IMR-90 (cell line): Measurements from ENCODE around the gene MS4A2. TPM values are rescaled to one million over a fixed set of nuclear protein-coding genes. Genes with fewer than 3 reads are reported as not detected.

ENCODE experiments used
- ATAC-seq: fragments of 200-7000 bp; cut with Tn5 transposase; 2 replicates; pipeline ENCODE4 v1.9.1; 2020; ENCODE audit warnings: low read depth, mild to moderate bottlenecking, moderate library complexity
- BruUV-seq: library from RNA; stranded (reverse); fragments of 400-500 nt; replicated peaks from 2 replicates; lab custom pipeline; 2021; lab: Mats Ljungman, UMichigan
- CTCF ChIA-PET: fragments of 300-600 bp; formaldehyde crosslinking; extraction: SDS; loops from one replicate; lab custom pipeline; 2021; ENCODE audit warnings: antibody characterized with exemption; lab: Yijun Ruan, JAX
- POLR2A ChIA-PET: fragments of 300-600 bp; sonication (Branson Sonifier 250); formaldehyde crosslinking; loops from one replicate; lab custom pipeline; 2022; ENCODE audit warnings: antibody characterized with exemption; ENCODE audit not compliant: unreplicated experiment; lab: Charles Lee
- DNase-seq: peaks from one replicate; pipeline ENCODE4 v3.0.0; 2013
- H2AFZ ChIP-seq: replicated peaks from 2 replicates; pipeline ENCODE3; 2013; ENCODE audit warnings: low read length, mild to moderate bottlenecking; ENCODE audit not compliant: poor library complexity
- H2AK5ac ChIP-seq: 2 replicates; pipeline ENCODE4 v1.6.1; 2013; ENCODE audit warnings: low read depth, low read length, inconsistent platforms
- H2AK9ac ChIP-seq: replicated peaks from 2 replicates; pipeline ENCODE3; 2013; ENCODE audit warnings: mild to moderate bottlenecking, low read depth, low read length, moderate library complexity; ENCODE audit not compliant: poor library complexity
- H2BK120ac ChIP-seq: 2 replicates; pipeline ENCODE4 v1.6.1; 2013; ENCODE audit warnings: low read depth, low read length, inconsistent platforms
- H2BK15ac ChIP-seq: 3 replicates; pipeline ENCODE4 v1.6.1; 2013; ENCODE audit warnings: low read depth, low read length, inconsistent platforms
- H2BK20ac ChIP-seq: 2 replicates; pipeline ENCODE4 v1.6.1; 2013; ENCODE audit warnings: low read depth, mild to moderate bottlenecking, inconsistent platforms, low read length, moderate library complexity
- H2BK5ac ChIP-seq: 2 replicates; pipeline ENCODE4 v1.6.1; 2013; ENCODE audit warnings: mild to moderate bottlenecking, low read depth, low read length, inconsistent platforms; ENCODE audit not compliant: poor library complexity, severe bottlenecking
- H3K14ac ChIP-seq: replicated peaks from 2 replicates; pipeline ENCODE4 v1.6.1; 2013; ENCODE audit warnings: low read depth, low read length, inconsistent platforms
- H3K18ac ChIP-seq: 2 replicates; pipeline ENCODE4 v1.6.1; 2013; ENCODE audit warnings: low read depth, low read length, control low read depth
- H3K23ac ChIP-seq: 2 replicates; pipeline ENCODE4 v1.6.1; 2013; ENCODE audit warnings: low read depth, low read length, inconsistent platforms
- H3K27ac ChIP-seq: 2 replicates; pipeline ENCODE4 v1.5.1; 2013; ENCODE audit warnings: mild to moderate bottlenecking, control low read depth, low read length; ENCODE audit not compliant: insufficient read depth
- H3K27me3 ChIP-seq: 2 replicates; pipeline ENCODE4 v1.6.1; 2013; ENCODE audit warnings: low read length; ENCODE audit not compliant: control insufficient read depth, insufficient read depth
- H3K36me3 ChIP-seq: 2 replicates; pipeline ENCODE4 v1.6.1; 2013; ENCODE audit warnings: low read length, mixed read lengths; ENCODE audit not compliant: control insufficient read depth, insufficient read depth
- H3K4ac ChIP-seq: 2 replicates; pipeline ENCODE4 v1.6.1; 2013; ENCODE audit warnings: low read depth, low read length, inconsistent platforms
- H3K4me1 ChIP-seq: 2 replicates; pipeline ENCODE4 v1.6.1; 2013; ENCODE audit warnings: low read length, mixed read lengths; ENCODE audit not compliant: control insufficient read depth, insufficient read depth
- H3K4me2 ChIP-seq: 2 replicates; pipeline ENCODE4 v1.6.1; 2013; ENCODE audit warnings: low read depth, mild to moderate bottlenecking, control low read depth, low read length, moderate library complexity
- H3K4me3 ChIP-seq: 2 replicates; pipeline ENCODE4 v1.5.1; 2013; ENCODE audit warnings: low read depth, mild to moderate bottlenecking, control low read depth, low read length, moderate library complexity; ENCODE audit not compliant: insufficient read depth
- H3K56ac ChIP-seq: 2 replicates; pipeline ENCODE4 v1.6.1; 2013; ENCODE audit warnings: low read length, inconsistent platforms; ENCODE audit not compliant: insufficient read depth; ENCODE audit errors: extremely low read depth
- H3K79me1 ChIP-seq, 2 experiments: 2 replicates each; pipeline ENCODE4 v1.6.1; 2013; ENCODE audit warnings: low read length in 2 of 2, inconsistent platforms in 1 of 2, low read depth in 1 of 2
- H3K9ac ChIP-seq: 2 replicates; pipeline ENCODE4 v1.6.1; 2013; ENCODE audit warnings: low read depth, low read length, control low read depth
- H3K9me1 ChIP-seq: 2 replicates; pipeline ENCODE4 v1.6.1; 2013; ENCODE audit warnings: low read length, inconsistent platforms; ENCODE audit not compliant: insufficient read depth
- H3K9me3 ChIP-seq: 2 replicates; pipeline ENCODE4 v1.6.1; 2013; ENCODE audit warnings: low read length; ENCODE audit not compliant: control insufficient read depth, insufficient read depth
- H4K20me1 ChIP-seq: 2 replicates; pipeline ENCODE4 v1.6.1; 2013; ENCODE audit warnings: low read length, inconsistent platforms; ENCODE audit not compliant: insufficient read depth
- H4K5ac ChIP-seq: 2 replicates; pipeline ENCODE4 v1.6.1; 2013; ENCODE audit warnings: mild to moderate bottlenecking, low read depth, low read length, control low read depth
- H4K8ac ChIP-seq, 2 experiments: 2 replicates each; pipeline ENCODE4 v1.6.1; 2013; ENCODE audit warnings: low read depth in 2 of 2, low read length in 2 of 2, control low read depth in 1 of 2, inconsistent platforms in 1 of 2
- H4K91ac ChIP-seq: 2 replicates; pipeline ENCODE4 v1.6.1; 2013; ENCODE audit warnings: low read depth, low read length, inconsistent platforms; ENCODE audit not compliant: insufficient read depth
- BHLHE40 ChIP-seq: fragments of 150-350 bp; IDR thresholded peaks from 2 replicates; pipeline ENCODE4 v1.6.1; 2016; ENCODE audit warnings: mild to moderate bottlenecking, low read depth, low read length
- CHD1 ChIP-seq: IDR thresholded peaks from 2 replicates; pipeline ENCODE4 v1.6.1; 2012; ENCODE audit warnings: low read depth, low read length, improper control_type of control experiment
- CTCF ChIP-seq: conservative IDR thresholded peaks from 2 replicates; pipeline ENCODE4 v1.5.1; 2012; ENCODE audit warnings: mild to moderate bottlenecking, low read depth, low read length, improper control_type of control experiment
- ELK1 ChIP-seq: fragments of 150-350 bp; IDR thresholded peaks from 2 replicates; pipeline ENCODE4 v1.6.1; 2016; ENCODE audit warnings: low read depth, mild to moderate bottlenecking, low read length, moderate library complexity, borderline replicate concordance
- MXI1 ChIP-seq: IDR thresholded peaks from 2 replicates; pipeline ENCODE4 v1.6.1; 2012; ENCODE audit warnings: low read depth, mild to moderate bottlenecking, low read length, moderate library complexity, borderline replicate concordance
- NFE2L2 ChIP-seq: fragments of 150-350 bp; IDR thresholded peaks from 2 replicates; pipeline ENCODE4 v1.6.1; 2016; ENCODE audit warnings: low read depth, mild to moderate bottlenecking, low read length
- RAD21 ChIP-seq: IDR thresholded peaks from 2 replicates; pipeline ENCODE4 v1.6.1; 2012; ENCODE audit warnings: low read length, improper control_type of control experiment
- WGBS, 2 experiments: methylation state at CpG; one replicate each; pipeline versions ENCODE4 v1.1.5 to v1.1.7; 2013; ENCODE audit warnings: missing lambda C conversion rate in 2 of 2; ENCODE audit not compliant: insufficient read length in 1 of 2; ENCODE audit errors: extremely low coverage in 2 of 2; 5-methylcytosine and 5-hydroxymethylcytosine counted together
- dilution Hi-C: fragments of 300-500 bp; cut with HindIII; formaldehyde crosslinking; loops from one replicate; pipeline ENCODE4 v1.14.3; 2018; ENCODE audit warnings: low sequenced_read_pairs; ENCODE audit not compliant: unreplicated experiment
- in situ Hi-C: fragments of 300-500 bp; cut with MboI; formaldehyde crosslinking; loops from 3 replicates; pipeline ENCODE4 v1.14.3; 2019; ENCODE audit warnings: low sequenced_read_pairs, inconsistent platforms, mixed read lengths
- intact Hi-C: fragments of 100-400 bp; cut with micrococcal nuclease; formaldehyde crosslinking; loops from 2 replicates; pipeline ENCODE4 v1.10.0; 2022
- polyA plus RNA-seq, 3 experiments: library from polyadenylated mRNA; depleted of rRNA; stranded (reverse); fragments of >200 nt; gene quantifications; 2 replicates each; pipeline ENCODE4 v1.2.3, GENCODE V29; 2012; ENCODE audit warnings: low replicate concordance in 1 of 3
- total RNA-seq: library from RNA; depleted of rRNA; stranded (reverse); fragments of >200 nt; gene quantifications from 2 replicates; pipeline ENCODE4 v1.2.3, GENCODE V29; 2012

The MS4A2 gene
- total and polyA plus RNA-seq, 2 of the 4 experiments (the other 2 are of a cell fraction) = not detected

- in situ Hi-C loops (no loop called here), intact Hi-C loops (no loop called here), dilution Hi-C loops (no loop called here)
These were observed 39.9 kb downstream of the MS4A2 start for GRCh38 chr11:60128376-60128775.

More at GRCh38 chr11:60128376-60128775, 39.9 kb downstream of the MS4A2 start:
- Histone ChIP-seq H3K79me1 (no peaks in the 10 kb centered on the region), H3K4me1 (no peaks in the 10 kb centered on the region), H2BK120ac (no peak overlapping the region), H3K14ac (no peak overlapping the region), H3K36me3 (no peaks in the 10 kb centered on the region), H4K5ac (no peak overlapping the region), H3K9me3 (peaks cover 2% of the 10 kb centered on the region; the same call in 1 of the 2 replicates), H4K91ac (no peak overlapping the region), H3K9me1 (no peaks in the 10 kb centered on the region), H3K4me3 (no peak overlapping the region), H3K4ac (no peak overlapping the region), H3K56ac (no peak overlapping the region), H3K9ac (no peak overlapping the region), H2AK9ac (no peak overlapping the region), H3K18ac (no peak overlapping the region), H3K4me2 (no peak overlapping the region), H3K27me3 (no peaks in the 10 kb centered on the region), H3K27ac (no peak overlapping the region), H2BK5ac (no peak overlapping the region), H2BK20ac (no peak overlapping the region), H3K23ac (no peak overlapping the region), H2AK5ac (no peak overlapping the region), H2BK15ac (no peak overlapping the region), H4K20me1 (no peaks in the 10 kb centered on the region), H2AFZ (no peak overlapping the region), H4K8ac (no peak overlapping the region)
- TF ChIP-seq ELK1 = no peak
- no peak for TF ChIP-seq BHLHE40
- TF ChIP-seq MXI1 = no peak
- TF ChIP-seq CTCF = no peak
- TF ChIP-seq RAD21 = no peak
- no peak for TF ChIP-seq CHD1
- TF ChIP-seq NFE2L2 = no peak
- ATAC-seq (no peak), DNase-seq (no peak)
- ChIA-PET CTCF (no interaction called here), POLR2A (no interaction called here)
- no CpG with 5 or more reads among the region's 2 CpGs for WGBS, 2 experiments
- no TSS peak for BruUV-seq
